GM18519 (cell line): ENCODE results near the gene TCAP.

Experiments
- ATAC-seq: cut with Tn5 transposase; IDR thresholded peaks from one replicate; pipeline ENCODE4 v1.9.1; 2021; ENCODE audit warnings: mild to moderate bottlenecking, moderate library complexity; ENCODE audit not compliant: unreplicated experiment, low FRiP score

TCAP gene

DNA sequence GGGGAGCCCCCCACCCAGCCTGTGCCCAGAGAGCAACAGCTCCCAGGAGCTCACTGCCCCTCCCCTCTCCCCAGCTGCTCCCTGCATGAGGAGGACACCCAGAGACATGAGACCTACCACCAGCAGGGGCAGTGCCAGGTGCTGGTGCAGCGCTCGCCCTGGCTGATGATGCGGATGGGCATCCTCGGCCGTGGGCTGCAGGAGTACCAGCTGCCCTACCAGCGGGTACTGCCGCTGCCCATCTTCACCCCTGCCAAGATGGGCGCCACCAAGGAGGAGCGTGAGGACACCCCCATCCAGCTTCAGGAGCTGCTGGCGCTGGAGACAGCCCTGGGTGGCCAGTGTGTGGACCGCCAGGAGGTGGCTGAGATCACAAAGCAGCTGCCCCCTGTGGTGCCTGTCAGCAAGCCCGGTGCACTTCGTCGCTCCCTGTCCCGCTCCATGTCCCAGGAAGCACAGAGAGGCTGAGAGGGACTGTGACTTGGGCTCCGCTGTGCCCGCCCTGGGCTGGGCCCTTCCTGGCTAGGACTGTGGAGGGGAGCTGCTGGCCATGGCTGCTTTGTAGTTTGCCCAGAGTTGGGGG, 584 bp downstream of the TCAP start:
- ATAC-seq: no peak

DNA sequence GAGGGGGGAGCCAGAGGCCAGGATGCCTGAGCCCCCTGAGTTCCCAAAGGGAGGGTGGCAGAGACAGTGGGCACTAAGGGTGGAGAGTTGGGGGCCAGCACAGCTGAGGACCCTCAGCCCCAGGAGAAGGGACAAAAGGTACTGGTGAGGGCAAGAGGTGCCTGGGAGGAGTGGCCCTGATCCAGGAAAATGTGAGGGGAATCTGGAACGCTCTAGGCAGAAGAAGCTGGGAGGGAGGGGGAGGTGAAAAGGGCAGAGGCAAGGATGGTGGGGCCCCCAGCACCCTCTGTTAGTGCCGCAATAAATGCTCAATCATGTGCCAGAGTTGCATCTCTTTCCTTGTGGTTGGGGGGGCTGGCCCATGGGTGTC, 1.1 kb downstream of the TCAP start:
- no peak for ATAC-seq

DNA sequence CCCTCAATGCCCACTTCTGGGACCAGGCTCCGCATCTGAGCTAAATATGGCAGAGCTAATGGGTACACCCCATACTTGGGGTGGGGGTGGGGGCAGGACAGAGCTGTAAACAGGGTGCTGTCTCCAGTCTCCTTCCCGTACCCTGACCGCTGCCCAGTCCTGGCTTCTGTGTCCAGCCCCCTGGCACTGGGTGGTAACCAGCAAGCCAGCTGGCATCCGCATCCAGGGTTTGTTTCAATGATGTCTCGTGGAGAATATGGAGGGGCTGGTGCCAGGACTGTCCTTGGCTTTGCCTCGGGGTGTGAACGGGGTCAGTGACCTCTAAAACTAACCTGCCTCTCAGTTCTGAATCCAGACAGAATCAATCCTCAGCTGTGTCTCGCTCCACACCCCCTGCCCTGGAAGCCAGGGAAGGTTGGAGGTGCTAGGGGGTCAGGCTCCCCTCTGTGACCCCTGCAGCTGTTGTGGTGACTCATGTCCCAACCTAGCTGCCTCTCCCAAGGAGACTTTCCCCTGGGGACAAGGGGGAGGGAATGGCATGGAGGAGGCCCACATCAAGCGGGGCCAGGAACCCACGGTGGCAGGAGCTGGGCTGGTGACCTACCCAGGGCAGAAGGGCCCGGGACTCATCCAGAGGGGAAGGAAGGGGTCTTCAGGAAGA, 1.6 kb downstream of the TCAP start:
- no peak for ATAC-seq

DNA sequence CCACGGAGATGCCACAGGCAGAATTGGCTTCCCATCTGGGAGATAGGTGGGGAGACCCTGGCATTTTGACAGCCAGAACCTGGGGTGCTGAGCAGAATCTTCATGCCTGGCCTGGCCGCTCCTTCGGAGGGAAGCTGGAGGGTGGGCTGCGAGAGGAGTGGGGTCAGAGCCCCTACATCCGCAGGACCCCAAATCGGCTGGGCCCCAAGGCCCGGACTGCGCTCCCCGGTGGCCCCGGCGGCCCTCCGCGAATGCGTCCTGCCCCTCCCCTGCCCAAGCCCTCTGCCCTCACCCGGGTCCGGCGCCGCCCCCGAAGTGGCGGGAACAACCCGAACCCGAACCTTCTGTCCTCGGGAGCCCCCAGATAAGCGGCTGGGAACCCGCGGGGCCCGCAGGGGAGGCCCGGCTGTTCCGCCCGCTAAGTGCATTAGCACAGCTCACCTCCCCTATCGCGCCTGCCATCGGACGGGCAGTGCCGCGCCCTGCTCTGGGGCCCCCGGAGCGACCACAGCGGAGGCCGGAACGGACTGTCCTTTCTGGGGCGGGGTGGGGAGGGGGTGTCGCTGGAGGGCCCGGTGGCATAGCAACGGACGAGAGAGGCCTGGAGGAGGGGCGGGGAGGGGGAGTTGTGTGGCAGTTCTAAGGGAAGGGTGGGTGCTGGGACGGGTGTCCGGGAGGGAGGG, 2.3 kb downstream of the TCAP start:
- no peak for ATAC-seq

DNA sequence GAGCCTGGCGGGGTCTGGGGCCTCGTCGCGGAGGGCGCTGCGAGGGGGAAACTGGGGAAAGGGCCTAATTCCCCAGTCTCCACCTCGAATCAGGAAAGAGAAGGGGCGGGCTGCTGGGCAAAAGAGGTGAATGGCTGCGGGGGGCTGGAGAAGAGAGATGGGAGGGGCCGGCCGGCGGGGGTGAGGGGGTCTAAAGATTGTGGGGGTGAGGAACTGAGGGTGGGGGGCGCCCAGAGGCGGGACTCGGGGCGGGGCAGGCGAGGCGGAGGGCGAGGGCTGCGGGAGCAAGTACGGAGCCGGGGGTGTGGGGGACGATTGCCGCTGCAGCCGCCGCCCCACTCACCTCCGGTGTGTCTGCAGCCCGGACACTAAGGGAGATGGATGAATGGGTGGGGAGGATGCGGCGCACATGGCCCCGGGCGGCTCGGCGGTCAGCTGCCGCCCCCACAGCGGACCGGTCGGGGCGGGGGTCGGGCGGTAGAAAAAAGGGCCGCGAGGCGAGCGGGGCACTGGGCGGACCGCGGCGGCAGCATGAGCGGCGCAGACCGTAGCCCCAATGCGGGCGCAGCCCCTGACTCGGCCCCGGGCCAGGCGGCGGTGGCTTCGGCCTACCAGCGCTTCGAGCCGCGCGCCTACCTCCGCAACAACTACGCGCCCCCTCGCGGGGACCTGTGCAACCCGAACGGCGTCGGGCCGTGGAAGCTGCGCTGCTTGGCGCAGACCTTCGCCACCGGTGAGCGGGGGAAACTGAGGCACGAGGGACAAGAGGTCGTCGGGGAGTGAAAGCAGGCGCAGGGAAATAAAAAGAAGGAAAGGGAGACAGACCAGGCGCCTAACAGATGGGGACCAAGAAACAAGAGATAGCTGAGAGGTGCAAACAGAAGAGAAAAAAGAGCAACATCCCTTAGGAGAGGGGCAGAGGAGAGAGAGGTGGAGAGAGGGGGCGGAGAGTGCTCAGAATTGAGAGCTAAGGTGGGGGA, 3.1 kb downstream of the TCAP start, which contains the start of gene PNMT:
TSS of gene PNMT (plus strand) at position 509 of the 980 bp plus-strand sequence. CDS start at position 532, 23 bp downstream.
- ATAC-seq: no peak

DNA sequence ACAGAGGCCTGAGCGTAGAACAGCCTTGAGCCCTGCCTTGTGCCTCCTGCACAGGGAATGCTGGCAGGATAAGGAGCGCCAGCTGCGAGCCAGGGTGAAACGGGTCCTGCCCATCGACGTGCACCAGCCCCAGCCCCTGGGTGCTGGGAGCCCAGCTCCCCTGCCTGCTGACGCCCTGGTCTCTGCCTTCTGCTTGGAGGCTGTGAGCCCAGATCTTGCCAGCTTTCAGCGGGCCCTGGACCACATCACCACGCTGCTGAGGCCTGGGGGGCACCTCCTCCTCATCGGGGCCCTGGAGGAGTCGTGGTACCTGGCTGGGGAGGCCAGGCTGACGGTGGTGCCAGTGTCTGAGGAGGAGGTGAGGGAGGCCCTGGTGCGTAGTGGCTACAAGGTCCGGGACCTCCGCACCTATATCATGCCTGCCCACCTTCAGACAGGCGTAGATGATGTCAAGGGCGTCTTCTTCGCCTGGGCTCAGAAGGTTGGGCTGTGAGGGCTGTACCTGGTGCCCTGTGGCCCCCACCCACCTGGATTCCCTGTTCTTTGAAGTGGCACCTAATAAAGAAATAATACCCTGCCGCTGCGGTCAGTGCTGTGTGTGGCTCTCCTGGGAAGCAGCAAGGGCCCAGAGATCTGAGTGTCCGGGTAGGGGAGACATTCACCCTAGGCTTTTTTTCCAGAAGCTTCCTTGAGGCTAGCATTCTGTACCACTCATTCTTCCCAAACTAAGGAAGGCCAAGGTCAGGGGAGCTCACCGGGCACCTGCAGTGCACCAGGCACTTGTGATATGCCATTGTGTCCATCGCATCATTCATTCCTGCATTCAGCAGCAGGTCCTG, 5.0 kb downstream of the TCAP start:
- no peak for ATAC-seq

DNA sequence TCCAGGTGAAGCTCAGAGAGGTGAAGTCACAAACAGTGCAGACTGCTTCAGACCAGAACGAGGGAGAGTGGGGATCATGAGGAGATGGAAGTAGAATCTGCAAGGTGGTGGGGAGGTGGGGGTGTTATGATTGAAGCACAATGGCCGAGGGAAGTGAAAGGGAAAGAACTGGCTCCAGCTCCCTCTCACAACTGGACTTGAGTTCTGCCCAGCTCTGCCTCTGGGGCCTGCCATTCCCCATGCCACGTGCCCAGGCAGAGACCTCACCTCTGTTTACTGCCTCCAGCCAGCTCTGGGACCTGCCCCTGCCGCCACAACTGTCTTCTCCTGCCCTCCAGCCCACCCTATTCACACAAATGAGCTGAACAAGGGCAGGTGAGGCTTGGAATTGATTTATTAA, 5.6 kb downstream of the TCAP start:
- ATAC-seq: no peak

DNA sequence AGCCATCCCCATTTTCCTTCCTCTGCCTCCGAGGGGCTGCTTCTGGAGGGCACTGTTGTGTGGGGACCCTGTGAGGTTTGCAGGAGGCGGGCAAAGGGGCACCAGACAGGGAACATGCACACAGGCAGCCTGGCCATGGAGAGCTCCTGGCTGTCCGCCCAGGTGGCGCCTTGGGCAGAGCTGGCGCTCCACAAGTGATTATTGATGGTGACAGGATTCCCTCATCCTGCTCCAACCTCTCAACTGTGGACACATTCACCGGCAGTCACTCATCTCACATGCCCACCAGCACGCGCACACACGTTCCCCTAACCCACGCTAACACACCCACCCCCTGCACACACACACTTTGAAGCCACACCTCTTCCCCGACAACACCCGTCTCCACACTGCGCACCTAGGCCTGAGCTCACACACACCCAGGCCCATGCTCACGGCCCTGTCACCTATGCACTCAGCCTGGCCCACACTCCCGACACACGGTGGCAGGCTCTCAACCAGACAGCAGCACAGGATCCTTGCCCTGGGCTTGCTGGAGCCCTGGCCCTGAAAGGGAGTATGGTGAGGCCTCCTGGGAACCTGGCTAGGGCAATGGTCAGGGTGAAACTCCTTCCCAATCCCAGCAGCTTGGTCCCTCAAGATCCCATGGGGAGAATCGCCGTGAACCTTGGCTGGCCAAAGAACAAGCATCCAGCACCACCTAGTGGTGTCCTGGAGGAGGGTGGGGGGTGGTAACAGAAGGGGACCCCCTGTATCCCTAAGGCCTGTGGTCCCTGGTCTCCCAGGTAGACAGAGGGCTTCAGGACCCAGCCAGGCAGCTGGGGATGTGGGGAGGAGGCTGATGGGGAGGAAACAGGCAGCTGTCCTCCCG, 6.7 kb downstream of the TCAP start:
- ATAC-seq: no peak

DNA sequence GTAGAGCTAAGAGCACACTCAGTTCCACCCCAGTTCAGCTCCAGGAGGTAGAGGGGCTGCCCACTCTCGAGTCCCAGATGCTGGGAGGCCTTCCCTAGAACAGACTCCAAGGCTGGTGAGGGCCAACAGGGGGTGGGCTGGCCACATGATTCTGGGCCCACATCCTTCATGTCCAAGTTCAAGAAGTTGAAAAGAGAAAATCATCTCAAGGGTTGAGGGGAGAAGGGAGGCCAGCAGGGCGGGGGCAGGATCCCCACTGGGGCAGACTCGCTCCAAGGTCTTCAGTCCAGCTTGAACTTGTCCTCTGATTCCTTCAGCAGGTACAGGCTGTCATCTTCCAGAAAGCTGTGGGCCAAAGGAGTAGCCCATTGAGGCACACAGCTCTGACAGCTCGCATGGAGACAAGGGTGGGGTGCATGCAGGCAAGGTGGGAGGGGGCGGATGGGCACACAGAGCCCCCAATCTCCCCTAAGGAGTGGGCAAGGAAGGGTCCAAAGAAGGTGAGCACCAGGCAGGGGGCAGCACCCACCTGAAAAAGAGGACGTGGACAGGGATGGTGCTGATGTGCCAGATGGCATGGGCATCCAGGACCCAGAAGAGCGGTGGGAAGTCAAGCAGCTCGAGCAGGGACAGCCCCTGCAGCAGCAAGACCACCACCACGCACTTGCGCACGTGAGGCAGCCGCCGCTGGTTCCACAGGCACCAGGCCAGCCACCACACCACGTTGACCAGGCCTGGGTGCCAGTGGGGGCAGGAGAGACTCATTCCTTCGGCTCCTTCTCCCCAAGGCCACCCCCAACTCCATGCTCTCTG, 7.6 kb downstream of the TCAP start:
- no peak for ATAC-seq

DNA sequence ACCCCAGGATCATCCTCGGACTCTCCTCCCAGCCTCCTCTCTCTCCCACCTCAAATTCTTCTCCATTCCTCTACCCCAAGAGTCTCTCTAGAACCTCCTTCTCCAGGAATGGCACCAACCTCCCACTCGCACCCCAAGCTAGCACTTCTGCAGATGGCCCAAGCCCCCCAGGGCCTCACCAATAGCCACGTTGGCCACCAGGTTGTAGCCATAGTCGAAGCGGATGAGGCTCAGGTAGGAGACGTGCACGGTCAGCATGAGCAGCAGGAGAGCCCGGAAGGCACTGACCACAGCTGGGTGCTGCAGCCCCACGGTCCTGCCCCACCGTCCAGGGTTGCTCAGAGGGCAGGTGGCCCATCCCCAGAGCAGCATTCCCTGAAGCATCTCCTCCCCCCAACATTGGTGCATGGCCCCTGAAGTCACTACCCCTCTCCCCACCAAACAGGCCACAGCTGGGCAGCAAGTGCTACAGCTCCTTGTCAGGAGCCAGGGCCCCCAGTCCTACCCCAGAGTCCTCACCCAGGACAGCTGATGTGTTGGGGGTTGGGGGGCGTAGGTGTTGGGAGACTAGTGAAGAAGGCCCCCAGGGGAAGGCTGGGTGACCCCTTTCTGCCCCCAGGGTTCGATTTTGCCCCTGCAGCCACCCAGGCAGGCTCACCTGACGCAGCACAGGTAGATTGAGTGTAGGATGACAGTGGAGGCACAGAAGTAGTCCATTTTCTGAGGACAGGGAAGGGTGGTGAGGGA, 8.4 kb downstream of the TCAP start:
- ATAC-seq: no peak

DNA sequence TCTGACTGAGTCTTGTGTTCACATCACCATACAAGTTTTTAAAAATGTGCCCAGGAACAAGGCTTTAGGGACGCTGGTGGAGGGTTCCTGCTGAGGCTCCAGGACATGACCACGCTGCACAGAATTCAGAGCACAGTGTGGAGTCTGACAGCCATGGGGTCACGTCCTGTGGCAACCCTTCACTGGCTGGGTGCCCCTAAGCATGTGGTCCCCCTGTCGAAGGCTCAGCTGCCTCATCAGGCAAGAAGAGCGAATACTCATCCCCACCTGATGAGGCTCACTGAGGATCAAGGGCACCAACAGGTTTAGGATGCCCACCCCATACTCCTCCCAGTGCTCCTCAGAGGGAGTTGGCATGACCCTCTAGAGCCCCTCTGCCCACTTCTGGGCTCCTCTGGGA, 9.0 kb downstream of the TCAP start:
- ATAC-seq: no peak

DNA sequence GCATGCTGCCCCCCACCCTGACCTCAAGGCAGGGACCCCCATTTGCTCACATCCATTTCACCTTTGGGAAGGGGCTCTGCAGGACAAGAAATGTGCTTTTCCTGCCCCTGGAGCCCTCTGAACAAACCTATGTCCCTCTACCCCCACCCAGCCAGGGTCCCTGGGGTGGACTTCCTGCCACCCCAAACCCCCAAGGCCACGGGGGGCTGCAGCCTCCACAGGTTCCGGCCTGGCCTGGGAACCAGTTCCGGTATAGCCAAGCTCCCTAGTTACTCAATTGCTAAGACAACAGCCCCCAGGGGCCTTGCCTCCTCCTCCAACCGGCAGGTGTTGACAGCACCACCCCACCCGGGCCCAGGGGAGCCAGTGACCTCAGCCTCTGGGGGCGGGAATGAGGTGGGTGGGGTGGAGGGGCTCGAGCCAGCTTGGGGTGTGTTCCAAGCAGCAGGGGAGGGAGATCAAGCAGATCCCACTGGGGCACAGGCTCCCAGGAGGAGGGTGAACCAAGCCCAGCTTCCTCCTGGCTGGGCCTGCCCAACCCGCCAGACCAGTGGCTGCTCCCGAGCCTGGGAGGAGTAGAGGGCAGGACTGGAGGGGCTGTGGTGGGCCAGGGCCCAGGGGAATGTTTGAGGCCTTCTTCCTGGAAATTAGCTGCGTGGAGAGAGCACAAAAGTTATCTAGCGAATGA, 9.7 kb downstream of the TCAP start:
- ATAC-seq: no peak

DNA sequence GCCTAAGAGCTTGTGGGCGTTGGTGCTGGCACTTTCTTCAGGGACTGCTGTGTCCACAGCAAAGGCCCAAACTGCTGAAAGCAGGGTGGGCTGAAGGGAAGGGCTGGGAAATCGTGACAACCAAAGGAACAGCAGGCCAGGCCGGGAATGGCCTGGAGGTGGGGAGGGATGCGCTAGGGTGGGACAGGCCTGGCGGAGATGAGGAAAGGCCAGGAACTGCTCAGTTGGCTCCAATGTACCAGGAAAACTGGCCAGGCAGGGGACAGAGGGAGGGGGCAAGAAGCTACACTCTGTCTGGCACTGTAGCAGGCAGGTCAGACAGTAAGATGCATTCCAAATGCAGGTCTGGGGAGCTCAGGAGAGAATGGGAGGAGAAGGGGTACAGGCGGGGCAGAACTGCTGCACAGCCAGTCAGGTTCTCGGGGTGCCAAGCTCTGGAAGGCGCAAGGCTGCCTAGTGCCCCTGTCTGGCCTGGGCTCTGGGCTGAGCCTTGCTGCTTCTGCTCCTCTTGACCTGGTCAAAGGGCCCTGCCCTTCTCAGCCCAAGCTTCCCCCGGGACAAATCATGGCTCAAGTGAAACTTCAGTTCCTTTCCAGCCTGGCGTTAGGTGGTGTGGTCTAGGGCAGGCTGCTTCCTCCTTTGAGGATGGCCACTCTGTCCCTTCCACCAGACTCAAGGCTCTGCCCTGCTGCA, 10.4 kb downstream of the TCAP start:
- no peak for ATAC-seq

DNA sequence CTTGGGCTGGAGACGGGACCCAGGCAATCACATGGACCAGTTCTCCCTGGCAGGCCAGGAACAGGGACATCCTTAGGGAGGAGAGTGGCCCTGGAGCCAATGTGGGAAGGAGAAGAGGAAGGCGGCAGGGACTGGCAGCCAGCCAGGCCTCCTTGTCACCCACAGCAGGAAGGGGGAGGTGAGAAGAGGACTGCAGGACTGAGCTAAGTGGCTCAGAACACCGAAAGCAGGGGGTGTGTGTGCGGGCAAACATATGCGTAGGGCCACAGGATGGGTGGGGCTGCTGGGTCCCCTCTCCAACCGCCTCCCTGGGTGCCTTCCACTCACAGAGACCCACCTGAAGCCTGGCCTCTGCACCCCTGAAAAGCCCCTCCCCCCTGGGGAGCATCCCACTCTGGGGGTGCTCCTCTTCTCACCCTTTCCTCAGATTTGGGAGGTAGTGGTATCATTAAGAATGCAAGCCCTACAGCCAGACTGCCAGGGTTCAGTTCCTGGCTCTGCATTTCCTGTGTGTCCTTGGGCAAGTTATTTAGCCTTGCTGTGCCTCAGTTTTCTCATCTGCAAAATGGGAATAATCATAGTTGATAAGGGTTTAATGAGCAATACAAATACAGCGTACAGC, 11.2 kb downstream of the TCAP start:
- ATAC-seq: no peak

DNA sequence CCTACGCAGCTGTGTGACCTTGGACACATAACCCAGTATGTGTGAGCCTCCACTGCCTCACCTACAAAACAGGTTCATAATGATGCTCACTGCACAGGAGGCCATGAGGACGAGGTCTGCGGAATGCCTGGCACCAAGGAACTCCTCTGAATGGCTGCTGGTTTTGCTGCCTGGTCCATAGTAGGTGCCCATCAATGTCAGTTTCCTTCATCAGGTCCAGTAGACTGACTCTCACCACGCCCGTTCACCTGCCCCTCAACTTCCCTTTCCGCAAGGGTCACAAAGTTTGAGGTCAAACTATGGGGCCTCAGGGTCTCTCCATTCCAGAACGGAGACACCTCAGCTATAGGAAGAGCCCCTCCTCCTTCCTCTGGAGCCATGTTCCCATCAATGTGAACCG, 11.9 kb downstream of the TCAP start:
- no peak for ATAC-seq
